Fibroblast of mammary gland (primary cell): Measurements from ENCODE around the gene GSTP1.
"Not testable (repeated sequence)": the region's sequence is repeated elsewhere in the genome, so short reads cannot be mapped to it uniquely, and the experiment has no call there.

ENCODE experiments used
- DNase-seq: peaks from one replicate; pipeline ENCODE4 v3.0.0-alpha.2; 2010; ENCODE audit warnings: low read depth
- H3K4me3 ChIP-seq: 2 replicates; pipeline ENCODE4 v1.5.1; 2011; ENCODE audit warnings: low read depth, mild to moderate bottlenecking, low read length, moderate library complexity; ENCODE audit not compliant: control insufficient read depth
- CTCF ChIP-seq: conservative IDR thresholded peaks from 2 replicates; pipeline ENCODE4 v1.5.1; 2011; ENCODE audit warnings: low read depth, low read length, inconsistent platforms; ENCODE audit not compliant: control insufficient read depth, insufficient read depth

GSTP1 gene

GRCh38 chr11:67548555-67549110, 35.0 kb upstream of the GSTP1 start:
- no peak for DNase-seq
- no peak overlapping the region for H3K4me3 ChIP-seq
- TF ChIP-seq CTCF: no peak

- DNase-seq: no peak
- TF ChIP-seq CTCF: no peak
- H3K4me3 ChIP-seq: no peak overlapping the region
Observed at GRCh38 chr11:67551127-67551526, 32.5 kb upstream of the GSTP1 start.

- DNase-seq, H3K4me3 ChIP-seq: not testable (repeated sequence)
Observed at GRCh38 chr11:67551697-67552096, 31.9 kb upstream of the GSTP1 start.

- no peak overlapping the region for H3K4me3 ChIP-seq
- no peak for DNase-seq
- no peak for TF ChIP-seq CTCF
Observed at GRCh38 chr11:67556244-67556643, 27.4 kb upstream of the GSTP1 start.

- no peak for TF ChIP-seq CTCF
- DNase-seq: no peak
- H3K4me3 ChIP-seq: no peak overlapping the region
Observed at GRCh38 chr11:67558084-67558772, 25.4 kb upstream of the GSTP1 start.

GRCh38 chr11:67561971-67562619, 21.5 kb upstream of the GSTP1 start:
- H3K4me3 ChIP-seq: no peak overlapping the region
- DNase-seq: no peak
- TF ChIP-seq CTCF: no peak

- H3K4me3 ChIP-seq: no peak overlapping the region
- no peak for DNase-seq
- TF ChIP-seq CTCF: no peak
Observed at GRCh38 chr11:67562963-67563704, 20.5 kb upstream of the GSTP1 start.

- peak; percentile 92 for DNase-seq
- H3K4me3 ChIP-seq: not testable (repeated sequence)
Observed at GRCh38 chr11:67563705-67564114, 19.9 kb upstream of the GSTP1 start.
